Measurements from ENCODE around the gene GOLGA8N.
A peak's percentile ranks its signal among the peaks of the same experiment; 100 is the strongest.
"Not testable (repeated sequence)": the region's sequence is repeated elsewhere in the genome, so short reads cannot be mapped to it uniquely, and the experiment has no call there.

GOLGA8N gene

GRCh38 chr15:32593151-32593550 lies at the start of gene GOLGA8N:
TSS of gene GOLGA8N (plus strand) at chr15:32593456.
- not testable (repeated sequence) for DNase-seq (ENCODE audit: low read depth in 2 of 2)

GRCh38 chr15:32543456-32543855 lies 49.8 kb upstream of the GOLGA8N start:
- not testable (repeated sequence) for DNase-seq (ENCODE audit: low read depth in 2 of 2)

DNA sequence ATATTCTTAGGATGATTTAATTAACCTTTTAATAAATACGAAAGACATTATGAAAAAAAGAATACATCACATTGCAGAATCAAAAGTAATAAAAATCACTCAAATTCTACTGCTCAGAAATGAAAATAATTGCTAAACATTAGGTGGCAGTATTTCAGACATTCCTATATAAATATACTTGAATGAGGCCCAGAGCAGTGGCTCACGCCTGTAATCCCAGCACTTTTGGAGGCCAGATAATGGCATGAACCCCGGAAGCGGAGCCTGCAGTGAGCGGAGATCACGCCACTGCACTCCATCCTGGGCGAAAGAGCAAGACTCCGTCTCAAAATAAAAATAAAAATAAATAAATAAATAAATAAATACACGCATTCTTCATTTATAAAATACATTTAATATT lies 48.1 kb upstream of the GOLGA8N start:
- DNase-seq (ENCODE audit: low read depth in 2 of 2) = not testable (repeated sequence)

- DNase-seq (ENCODE audit: low read depth in 2 of 2) = not testable (repeated sequence)
Measured at GRCh38 chr15:32554587-32554986, 38.7 kb upstream of the GOLGA8N start.

- DNase-seq (ENCODE audit: low read depth in 2 of 2) = not testable (repeated sequence)
Measured at GRCh38 chr15:32562198-32562597, 31.1 kb upstream of the GOLGA8N start.

DNA sequence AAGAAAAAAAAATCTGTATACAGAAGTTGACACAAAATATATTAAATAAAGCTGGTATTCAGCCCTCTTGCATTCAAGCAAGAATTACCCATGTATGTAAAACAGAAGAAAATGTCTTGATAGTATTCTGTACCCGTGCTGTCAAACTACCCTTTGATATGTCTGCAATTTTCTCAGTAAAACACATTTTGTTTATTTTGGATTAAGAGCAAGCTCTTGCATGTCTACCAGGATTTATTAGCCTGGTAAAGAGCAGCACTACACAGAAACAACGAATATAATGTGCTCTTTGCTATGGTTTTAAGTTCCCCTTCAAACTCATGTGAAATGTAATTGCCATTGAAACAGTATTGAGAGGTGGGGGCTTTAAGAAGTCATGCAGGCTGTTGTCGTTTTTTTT lies 24.3 kb upstream of the GOLGA8N start:
- DNase-seq (ENCODE audit: low read depth in 2 of 2) = not testable (repeated sequence)

DNA sequence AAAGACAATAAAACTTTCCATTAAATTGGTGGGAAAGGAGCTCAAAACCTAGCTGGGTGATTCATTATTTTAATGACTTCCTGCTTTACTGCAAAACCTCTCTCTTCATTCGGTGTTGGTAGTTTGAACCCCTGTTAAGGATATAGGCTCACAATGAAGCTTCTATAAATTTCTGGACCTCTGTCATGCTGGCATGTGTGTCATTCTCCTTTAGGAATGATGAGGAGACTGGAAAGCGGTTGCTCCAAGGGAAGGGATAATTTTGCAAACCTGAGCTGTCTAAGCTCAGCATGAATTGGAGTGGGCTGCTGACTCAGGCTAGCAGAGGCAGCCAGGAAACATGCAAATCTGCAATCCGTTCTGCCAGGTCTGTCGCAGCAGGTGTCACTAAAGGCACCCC lies 14.8 kb upstream of the GOLGA8N start:
- DNase-seq (ENCODE audit: low read depth in 2 of 2) = not testable (repeated sequence)

DNA sequence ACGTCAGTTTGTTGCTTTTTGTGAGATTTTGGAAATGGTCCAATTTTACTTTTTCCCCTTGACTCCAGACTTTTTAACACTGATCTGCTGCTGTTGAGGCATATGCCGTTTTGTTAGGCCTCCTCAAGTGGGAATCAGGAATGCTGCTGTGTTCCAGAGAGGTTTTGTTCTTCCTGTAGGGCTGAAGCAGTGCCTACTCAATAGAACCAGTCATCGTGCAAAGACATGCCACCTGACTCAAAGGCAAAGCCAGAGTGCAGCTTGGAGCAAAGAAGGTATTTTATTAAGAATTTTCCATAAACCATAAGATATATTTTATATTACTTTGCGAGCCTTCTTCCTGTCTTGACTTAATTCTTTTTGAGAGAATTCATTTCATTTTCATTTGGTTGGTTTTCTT lies 7.4 kb upstream of the GOLGA8N start:
- not testable (repeated sequence) for DNase-seq (ENCODE audit: low read depth in 2 of 2)

DNA sequence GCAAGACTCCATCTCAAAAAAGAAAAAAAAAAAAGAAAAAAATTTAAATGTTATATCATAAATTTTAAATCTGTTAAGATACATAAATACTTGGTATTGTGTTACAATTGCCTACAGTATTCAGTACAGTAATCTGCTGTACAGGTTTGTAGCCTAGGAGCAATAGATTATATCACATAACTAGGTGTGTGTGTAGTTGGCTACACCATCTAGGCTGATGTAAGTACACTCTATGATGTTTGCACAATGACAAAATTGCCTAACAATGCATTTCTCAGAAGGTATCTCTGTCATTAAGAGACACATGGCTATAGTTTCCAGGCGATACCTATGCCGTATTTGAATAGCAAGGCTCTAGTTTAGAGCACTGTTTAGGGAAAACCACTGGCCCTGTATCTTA lies 16.3 kb downstream of the GOLGA8N start:
- DNase-seq (ENCODE audit: low read depth in 2 of 2) = not testable (repeated sequence)

- DNase-seq (ENCODE audit: low read depth in 2 of 2) = not testable (repeated sequence)
Measured at GRCh38 chr15:32610719-32611118, 17.5 kb downstream of the GOLGA8N start.

GRCh38 chr15:32614712-32615050 lies 21.4 kb downstream of the GOLGA8N start:
- peak in 1 of 2 donors; percentile 0 for DNase-seq (ENCODE audit: low read depth in 2 of 2)

GRCh38 chr15:32615051-32615870 lies 22.0 kb downstream of the GOLGA8N start, which contains the start of gene ARHGAP11A:
TSS of gene ARHGAP11A (plus strand) at chr15:32615504. CDS start at chr15:32616212, 708 bp downstream.
- DNase-seq (ENCODE audit: low read depth in 2 of 2) = peak; percentile 77 to 83

- DNase-seq (ENCODE audit: low read depth in 2 of 2) = not testable (repeated sequence)
Measured at GRCh38 chr15:32615871-32616426, 22.7 kb downstream of the GOLGA8N start.

DNA sequence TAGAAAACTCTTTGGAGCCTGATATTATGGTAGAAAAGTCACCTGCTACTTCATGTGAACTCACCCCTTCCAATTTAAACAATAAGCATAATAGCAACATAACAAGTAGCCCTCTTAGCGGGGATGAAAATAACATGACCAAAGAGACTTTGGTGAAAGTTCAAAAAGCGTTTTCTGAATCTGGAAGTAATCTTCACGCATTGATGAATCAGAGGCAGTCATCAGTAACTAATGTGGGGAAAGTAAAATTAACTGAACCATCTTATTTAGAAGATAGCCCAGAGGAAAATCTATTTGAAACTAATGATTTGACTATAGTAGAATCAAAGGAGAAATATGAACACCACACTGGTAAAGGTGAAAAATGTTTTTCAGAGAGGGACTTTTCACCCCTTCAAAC lies 43.2 kb downstream of the GOLGA8N start:
- DNase-seq (ENCODE audit: low read depth in 2 of 2) = no peak

GRCh38 chr15:32636908-32637567 lies 43.8 kb downstream of the GOLGA8N start:
- DNase-seq (ENCODE audit: low read depth in 2 of 2) = no peak

- DNase-seq (ENCODE audit: low read depth in 2 of 2) = no peak
Measured at GRCh38 chr15:32637704-32638103, 44.4 kb downstream of the GOLGA8N start.

- DNase-seq (ENCODE audit: low read depth in 2 of 2) = no peak
Measured at GRCh38 chr15:32641517-32642059, 48.3 kb downstream of the GOLGA8N start, which contains the start of gene SCG5. TSS of gene SCG5 (plus strand) at chr15:32641710. CDS start at chr15:32643593, 1,883 bp downstream.

GRCh38 chr15:32642667-32643435 lies 49.6 kb downstream of the GOLGA8N start:
- DNase-seq (ENCODE audit: low read depth in 2 of 2) = no peak

- no peak for DNase-seq (ENCODE audit: low read depth in 2 of 2)
Measured at GRCh38 chr15:32643907-32644445, 50.7 kb downstream of the GOLGA8N start.

DNA sequence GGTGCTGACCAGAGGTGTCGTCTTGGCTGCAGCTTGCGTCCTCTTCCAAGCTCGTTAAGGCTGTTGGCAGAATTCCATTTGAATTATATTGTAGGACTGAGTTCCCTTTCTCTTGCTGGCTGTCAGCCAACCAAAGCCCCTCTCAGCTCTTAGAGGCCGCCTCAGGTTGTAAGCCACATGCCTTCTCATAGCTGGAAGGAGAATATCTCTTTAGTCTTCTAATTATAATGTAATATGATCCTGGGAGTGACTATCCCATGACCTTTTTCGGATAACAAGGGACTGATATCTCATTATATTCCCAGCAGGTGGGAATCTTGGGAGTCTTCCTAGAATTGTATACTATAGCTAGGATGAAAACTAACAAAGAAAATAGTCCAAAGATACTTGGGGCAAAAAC lies 53.0 kb downstream of the GOLGA8N start:
- DNase-seq (ENCODE audit: low read depth in 2 of 2) = no peak

- DNase-seq (ENCODE audit: low read depth in 2 of 2) = no peak
Measured at GRCh38 chr15:32649342-32649741, 56.1 kb downstream of the GOLGA8N start.

Measured in stimulated activated CD8-positive, alpha-beta memory T cell treated with anti-CD3 and anti-CD28 coated beads, Interleukin-15, amount 100 ng/mL, for 48 hours (primary cell).